HG03097 (cell line): Measurements from ENCODE around the gene HAUS7.

Experiments
- ATAC-seq: cut with Tn5 transposase; IDR thresholded peaks from one replicate; pipeline ENCODE4 v1.9.1; 2021; ENCODE audit not compliant: unreplicated experiment, low FRiP score

The HAUS7 gene

GRCh38 chrX:153481043-153481442, 10.7 kb upstream of the HAUS7 start:
- no peak for ATAC-seq

DNA sequence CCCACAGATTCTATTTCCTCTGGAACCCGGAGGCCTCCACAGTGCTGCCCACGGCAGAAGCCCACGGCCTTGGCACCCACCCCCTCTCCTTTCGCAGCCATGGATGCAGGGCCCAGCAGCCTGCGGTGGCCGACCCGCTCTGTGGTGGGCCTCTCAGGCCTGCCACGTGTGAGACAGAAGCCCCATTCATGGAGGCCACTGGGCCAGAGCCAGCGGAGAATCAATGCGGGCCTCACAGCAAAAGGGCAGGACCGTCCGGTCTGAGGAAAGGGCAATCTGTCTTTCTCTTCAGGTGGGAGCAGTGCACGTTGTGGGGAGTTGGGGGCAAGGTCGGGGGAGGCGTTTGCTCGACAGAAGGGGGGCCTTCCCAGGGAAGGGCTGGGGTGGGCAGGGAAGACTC, 8.4 kb upstream of the HAUS7 start:
- no peak for ATAC-seq

GRCh38 chrX:153477901-153478300, 7.5 kb upstream of the HAUS7 start:
- ATAC-seq, result no peak

DNA sequence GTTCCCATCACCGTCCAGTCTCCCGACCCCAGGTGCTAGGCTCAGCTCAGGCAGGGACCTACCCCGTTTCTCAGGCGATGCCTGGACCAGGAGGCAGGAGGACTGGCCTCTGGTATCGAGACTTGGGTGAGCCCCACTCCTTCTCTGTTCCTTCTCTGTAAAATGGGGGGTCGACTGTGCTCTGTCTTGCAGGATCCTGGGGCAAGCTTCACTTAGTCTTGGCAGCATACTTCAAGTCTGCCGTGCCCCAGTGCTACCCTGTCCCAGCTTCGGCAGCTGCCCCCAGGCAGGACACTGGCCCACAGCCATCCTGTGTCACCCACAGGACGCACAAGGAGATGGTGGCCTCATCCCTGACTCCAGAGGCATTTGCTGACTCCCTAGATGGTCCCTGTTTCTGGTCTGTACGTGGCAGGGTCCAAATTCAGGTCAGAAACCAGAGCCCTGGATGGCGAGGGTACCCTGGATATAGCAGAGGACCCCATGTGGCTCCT, 7.0 kb upstream of the HAUS7 start:
- no peak for ATAC-seq

GRCh38 chrX:153476666-153477363, 6.4 kb upstream of the HAUS7 start:
- no peak for ATAC-seq

DNA sequence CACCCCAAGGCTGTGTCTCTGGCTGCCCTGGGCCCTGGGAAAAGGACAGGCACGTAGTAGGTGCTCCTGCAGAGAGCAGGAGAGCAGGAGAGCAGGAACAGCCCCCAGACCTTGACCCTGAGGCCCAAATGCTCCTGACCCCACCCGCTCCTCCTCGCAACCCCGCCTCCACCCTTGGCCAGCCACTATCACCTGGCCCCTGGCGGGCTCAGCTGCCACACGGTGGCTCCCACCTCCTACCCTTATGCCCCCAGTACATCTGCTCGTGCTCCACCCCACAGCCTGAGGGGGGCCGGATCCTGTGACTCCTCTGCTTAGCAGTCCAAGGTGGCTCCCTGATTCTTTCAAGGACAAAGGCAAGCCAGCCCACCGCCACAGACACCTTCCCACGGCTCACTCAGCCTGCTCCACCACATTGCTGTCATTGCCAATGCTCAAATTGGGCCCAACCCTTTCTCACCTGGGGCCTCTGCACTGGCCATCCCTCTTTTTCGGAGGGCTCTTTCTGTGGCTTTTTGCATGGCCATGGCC, 5.4 kb upstream of the HAUS7 start:
- no peak for ATAC-seq

GRCh38 chrX:153475271-153475670, 4.9 kb upstream of the HAUS7 start:
- no peak for ATAC-seq

DNA sequence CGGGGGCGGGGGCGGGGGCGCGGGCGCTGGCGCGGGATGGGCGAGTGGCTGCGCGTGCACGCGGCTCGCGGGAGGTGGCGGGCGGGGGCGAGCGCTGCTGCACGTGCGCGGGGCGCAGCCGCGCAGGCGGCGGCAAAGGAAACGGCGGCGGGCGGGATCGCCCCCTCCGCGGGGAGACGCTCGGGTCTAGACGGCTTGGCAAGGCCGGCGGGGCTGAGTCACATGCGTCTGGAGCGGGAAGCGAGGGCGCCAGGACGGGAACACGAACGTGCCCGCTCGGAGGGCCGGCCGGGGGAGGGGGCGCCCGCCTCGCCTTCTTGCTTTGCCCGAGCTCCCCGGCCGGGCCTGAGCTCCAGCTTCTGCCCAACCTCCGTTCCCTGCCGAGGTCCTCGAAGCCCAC, 4.3 kb upstream of the HAUS7 start:
- ATAC-seq, result no peak

DNA sequence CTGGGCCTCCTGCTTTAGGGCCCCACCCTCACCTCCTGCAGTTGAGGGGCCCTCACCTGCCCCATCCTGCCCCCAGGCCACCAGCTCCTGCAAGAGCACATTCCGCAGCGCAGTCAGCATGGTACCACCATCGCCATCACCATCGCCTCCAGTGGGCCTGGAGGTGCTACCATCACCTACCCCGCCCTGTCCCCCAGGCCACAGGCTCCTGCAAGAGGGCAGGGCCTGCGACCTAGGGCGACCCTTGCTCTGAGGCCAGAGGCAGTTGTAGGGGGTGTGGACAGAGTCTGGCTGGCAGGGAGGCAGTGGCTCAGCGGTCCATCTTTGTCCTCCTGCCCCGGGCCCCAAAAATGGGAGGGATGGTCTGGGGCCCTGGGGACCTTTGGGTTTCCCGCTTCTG, 3.9 kb upstream of the HAUS7 start:
- ATAC-seq, result no peak

- no peak for ATAC-seq
These were observed 2.8 kb upstream of the HAUS7 start for GRCh38 chrX:153473126-153473525.

- ATAC-seq, result no peak
These were observed 1.4 kb upstream of the HAUS7 start for GRCh38 chrX:153471663-153472280.

DNA sequence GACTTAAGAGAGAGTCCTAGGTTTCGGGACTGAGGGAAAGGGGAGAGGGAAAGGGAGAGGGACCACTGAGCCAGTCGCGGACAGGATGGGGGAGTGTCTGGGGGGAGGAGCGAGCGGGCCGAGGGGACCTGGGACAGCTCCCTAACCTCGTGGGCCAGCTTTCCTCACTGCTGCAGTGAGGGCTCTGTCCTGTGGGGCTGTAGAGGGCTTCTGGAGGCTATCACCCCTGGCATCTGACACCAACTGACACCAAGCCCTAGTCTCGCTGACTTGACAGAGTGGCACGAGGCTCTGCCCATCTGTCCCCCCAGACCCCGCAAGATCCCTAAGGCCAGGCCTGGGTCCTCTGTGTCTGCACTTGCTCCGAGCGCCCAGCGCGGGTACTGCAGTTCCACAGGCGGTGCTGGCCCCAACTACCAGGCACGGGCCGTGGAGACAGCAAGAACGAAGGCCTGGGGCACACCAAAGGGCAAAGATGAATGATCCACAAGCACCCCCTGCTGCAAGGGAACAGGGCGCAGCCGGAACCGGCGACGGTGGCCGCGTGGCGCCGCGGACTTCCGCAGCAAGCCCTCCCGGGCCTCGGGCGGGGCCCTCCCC, 465 bp downstream of the HAUS7 start:
- ATAC-seq, result peak; percentile 25

DNA sequence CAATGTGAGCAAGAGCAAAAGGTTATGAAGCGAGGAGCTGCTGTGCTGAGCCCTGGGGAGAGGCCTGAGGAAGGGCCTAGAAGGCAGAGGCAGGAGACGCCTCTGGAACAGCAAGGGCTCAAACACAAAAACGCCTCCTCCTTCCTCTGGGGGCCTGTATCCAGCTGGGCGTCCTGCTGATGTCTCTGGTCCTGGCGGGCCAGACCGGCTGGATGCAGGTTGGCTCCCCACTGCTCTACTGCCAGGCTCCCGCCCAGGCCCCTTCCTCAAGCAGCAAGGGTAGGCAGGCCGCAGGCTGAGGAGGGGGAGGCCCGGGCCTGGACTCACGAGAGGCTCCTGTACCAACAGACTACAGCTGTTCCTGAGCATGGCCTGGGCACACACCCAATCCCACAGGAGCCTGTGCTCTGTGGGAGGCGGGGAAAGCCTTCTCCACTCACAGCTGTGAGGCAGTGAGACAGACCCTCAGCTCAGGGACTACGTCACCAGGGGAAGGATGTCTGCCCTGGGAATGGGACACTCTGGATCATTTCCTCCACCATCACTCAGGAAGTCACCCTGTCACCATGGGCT, 2.3 kb downstream of the HAUS7 start:
- ATAC-seq, result no peak

- ATAC-seq, result no peak
These were observed 4.5 kb downstream of the HAUS7 start for GRCh38 chrX:153465691-153466380.

- ATAC-seq, result no peak
These were observed 6.3 kb downstream of the HAUS7 start for GRCh38 chrX:153464116-153464515.

- ATAC-seq, result no peak
These were observed 6.8 kb downstream of the HAUS7 start for GRCh38 chrX:153463556-153463955.

- no peak for ATAC-seq
These were observed 7.3 kb downstream of the HAUS7 start for GRCh38 chrX:153463031-153463430.

DNA sequence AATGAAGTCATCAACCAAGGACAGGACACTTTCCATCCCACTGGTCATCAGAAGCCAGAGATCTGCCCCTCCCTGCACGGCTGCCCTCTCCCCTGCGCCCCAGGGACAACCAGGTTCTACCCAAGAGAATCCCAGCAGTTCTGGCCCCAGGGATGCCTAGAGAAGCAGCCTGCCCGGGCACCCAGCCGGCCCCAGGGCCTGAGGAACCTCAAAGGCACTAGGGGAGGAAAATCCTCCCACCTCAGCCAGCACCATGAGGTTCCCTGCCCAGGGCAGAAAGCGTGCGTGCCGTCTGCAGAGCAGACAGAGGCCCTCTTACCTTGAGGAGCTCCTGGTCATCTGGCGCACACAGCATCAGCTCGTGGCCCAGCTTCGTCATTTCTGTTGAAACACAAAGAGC, 8.1 kb downstream of the HAUS7 start:
- no peak for ATAC-seq

DNA sequence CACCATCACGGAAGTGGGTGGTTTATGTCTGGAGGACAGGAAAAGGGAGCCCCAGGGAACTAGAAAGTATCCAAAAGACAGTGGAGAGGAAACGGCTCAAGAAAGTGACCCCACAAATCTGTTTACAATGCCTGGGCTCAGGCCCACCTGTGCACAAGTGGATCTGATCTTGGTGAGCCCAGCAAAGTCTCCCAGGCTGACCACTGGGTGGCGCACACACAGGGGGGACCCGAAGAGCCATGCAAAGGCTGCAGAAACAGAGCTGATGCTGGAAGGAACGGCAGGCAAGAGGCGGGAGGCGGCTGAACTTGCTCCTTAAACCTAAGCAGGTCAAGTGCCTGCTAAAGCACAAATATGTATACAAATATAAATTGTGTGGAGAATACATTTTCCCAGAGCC, 9.6 kb downstream of the HAUS7 start:
- no peak for ATAC-seq

- no peak for ATAC-seq
These were observed 10.4 kb downstream of the HAUS7 start for GRCh38 chrX:153459986-153460385.

DNA sequence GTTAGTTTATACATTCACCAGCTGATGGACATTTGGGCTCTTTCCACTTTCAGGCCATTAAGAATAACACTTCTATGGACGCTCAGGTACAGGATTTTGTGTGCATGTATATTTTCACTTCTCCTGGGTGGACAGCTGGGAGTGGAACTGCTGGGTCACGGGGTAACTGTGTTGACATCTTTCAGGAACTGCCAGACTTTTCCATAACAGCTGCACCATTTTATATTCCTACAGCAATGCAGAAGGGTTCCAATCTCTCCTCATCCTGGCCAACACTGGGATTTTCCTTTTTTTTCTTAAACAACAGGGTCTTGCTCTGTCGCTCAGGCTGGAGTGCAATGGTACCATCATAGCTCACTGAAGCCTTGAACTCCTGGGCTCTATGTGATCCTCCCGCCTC, 11.9 kb downstream of the HAUS7 start:
- ATAC-seq, result no peak
